GM23338 (cell line): ENCODE measurements around the gene RNF180.

Source experiments
- EZH2 ChIP-seq: fragments of 200-600 bp; sonication (generic); IDR thresholded peaks from one replicate; pipeline ENCODE4 v1.8.0; 2017; ENCODE audit warnings: antibody characterized with exemption, mild to moderate bottlenecking, low read depth; ENCODE audit not compliant: unreplicated experiment
- EZH2phosphoT487 ChIP-seq: fragments of 200-600 bp; sonication (generic); IDR thresholded peaks from one replicate; pipeline ENCODE4 v1.8.1; 2018; ENCODE audit warnings: antibody characterized with exemption; ENCODE audit not compliant: unreplicated experiment
- JUNB ChIP-seq: IDR thresholded peaks from one replicate; pipeline ENCODE4 v1.6.1; 2016; ENCODE audit warnings: antibody characterized with exemption; ENCODE audit not compliant: unreplicated experiment
- POLR2AphosphoS5 ChIP-seq: IDR thresholded peaks from 2 replicates; pipeline ENCODE4 v1.6.1; 2016; ENCODE audit warnings: antibody characterized with exemption, low read depth
- REST ChIP-seq: IDR thresholded peaks from one replicate; pipeline ENCODE4 v1.6.1; 2018; ENCODE audit warnings: antibody characterized with exemption; ENCODE audit not compliant: unreplicated experiment
- ZNF114 ChIP-seq: fragments of 250-450 bp; sonication (Bioruptor Pico); IDR thresholded peaks from 2 replicates; pipeline ENCODE4 v1.5.0; 2020; ENCODE audit warnings: mild to moderate bottlenecking, moderate library complexity
- TF ChIP-seq, protein P1 (sequence below), 2 experiments: fragments of 200-600 bp in 1 of 2; sonication (generic) in 1 of 2; conservative IDR thresholded peaks; 2 replicates each; pipeline versions ENCODE4 v1.5.1 to v1.6.1; 2016 to 2017; ENCODE audit warnings: antibody characterized with exemption in 2 of 2, low read depth in 2 of 2, mild to moderate bottlenecking in 2 of 2, moderate library complexity in 1 of 2

GRCh38 chr5:64165160-64165499, 513 bp upstream of the RNF180 start:
- TF ChIP-seq, protein P1, sequence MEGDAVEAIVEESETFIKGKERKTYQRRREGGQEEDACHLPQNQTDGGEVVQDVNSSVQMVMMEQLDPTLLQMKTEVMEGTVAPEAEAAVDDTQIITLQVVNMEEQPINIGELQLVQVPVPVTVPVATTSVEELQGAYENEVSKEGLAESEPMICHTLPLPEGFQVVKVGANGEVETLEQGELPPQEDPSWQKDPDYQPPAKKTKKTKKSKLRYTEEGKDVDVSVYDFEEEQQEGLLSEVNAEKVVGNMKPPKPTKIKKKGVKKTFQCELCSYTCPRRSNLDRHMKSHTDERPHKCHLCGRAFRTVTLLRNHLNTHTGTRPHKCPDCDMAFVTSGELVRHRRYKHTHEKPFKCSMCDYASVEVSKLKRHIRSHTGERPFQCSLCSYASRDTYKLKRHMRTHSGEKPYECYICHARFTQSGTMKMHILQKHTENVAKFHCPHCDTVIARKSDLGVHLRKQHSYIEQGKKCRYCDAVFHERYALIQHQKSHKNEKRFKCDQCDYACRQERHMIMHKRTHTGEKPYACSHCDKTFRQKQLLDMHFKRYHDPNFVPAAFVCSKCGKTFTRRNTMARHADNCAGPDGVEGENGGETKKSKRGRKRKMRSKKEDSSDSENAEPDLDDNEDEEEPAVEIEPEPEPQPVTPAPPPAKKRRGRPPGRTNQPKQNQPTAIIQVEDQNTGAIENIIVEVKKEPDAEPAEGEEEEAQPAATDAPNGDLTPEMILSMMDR (conservative IDR thresholded peaks at IDR 0.05; ENCODE audit: low read depth in 2 of 2): no peak
- TF ChIP-seq EZH2 (no peak), POLR2AphosphoS5 (no peak), JUNB (no peak), EZH2phosphoT487 (no peak), REST (no peak), ZNF114 (CRISPR knock-in tag) (no peak)
